Ascending aorta (tissue), 2 donors: Measurements from ENCODE around the gene IFNA2. TPM values are rescaled to one million over a fixed set of nuclear protein-coding genes. Genes with fewer than 3 reads are reported as not detected.

Experiments
- DNase-seq, 2 donors: peaks; one replicate each; pipeline ENCODE4 v3.0.0-alpha.2; 2019; ENCODE audit warnings: low spot score in 2 of 2
- H3K27ac ChIP-seq, 2 donors: fragments of 200-600 bp; sonication (generic); one replicate each; pipeline ENCODE4 v1.5.1; 2016 to 2017; ENCODE audit warnings: mild to moderate bottlenecking in 1 of 2
- H3K27me3 ChIP-seq: fragments of 200-600 bp; sonication (generic); one replicate; pipeline ENCODE4 v1.5.1; 2017
- H3K36me3 ChIP-seq, 2 donors: fragments of 200-600 bp; sonication (generic); one replicate each; pipeline ENCODE4 v1.5.1; 2016
- H3K4me1 ChIP-seq, 2 donors: fragments of 200-600 bp; sonication (generic); one replicate each; pipeline ENCODE4 v1.5.1; 2016 to 2017; ENCODE audit warnings: mild to moderate bottlenecking in 1 of 2
- H3K4me3 ChIP-seq, 2 donors: fragments of 200-600 bp; sonication (generic); one replicate each; pipeline ENCODE4 v1.5.1; 2016 to 2017; ENCODE audit warnings: mild to moderate bottlenecking in 1 of 2
- H3K9me3 ChIP-seq, 2 donors: fragments of 200-600 bp; sonication (generic); one replicate each; pipeline ENCODE4 v1.5.1; 2016
- intact Hi-C: fragments of 100-400 bp; cut with DNase I; formaldehyde crosslinking; loops from one replicate; pipeline ENCODE4 v1.15.1; 2023
- total RNA-seq: library from RNA; depleted of rRNA; stranded (reverse); fragments of >200 nt; gene quantifications from one replicate; pipeline ENCODE4 v1.1.0, GENCODE V29; 2016
- TF ChIP-seq, protein P1 (sequence below), 3 experiments: fragments of 200-600 bp in 2 of 3; fragments of 450-650 bp in 1 of 3; sonication (generic) in 2 of 3; IDR thresholded peaks; one replicate each; pipeline ENCODE4 v1.5.1; 2016 to 2019; ENCODE audit warnings: antibody characterized with exemption in 3 of 3, mild to moderate bottlenecking in 1 of 3, moderate library complexity in 1 of 3

Gene IFNA2
- total RNA-seq, 1 donor from 2014 or later, result not detected

DNA sequence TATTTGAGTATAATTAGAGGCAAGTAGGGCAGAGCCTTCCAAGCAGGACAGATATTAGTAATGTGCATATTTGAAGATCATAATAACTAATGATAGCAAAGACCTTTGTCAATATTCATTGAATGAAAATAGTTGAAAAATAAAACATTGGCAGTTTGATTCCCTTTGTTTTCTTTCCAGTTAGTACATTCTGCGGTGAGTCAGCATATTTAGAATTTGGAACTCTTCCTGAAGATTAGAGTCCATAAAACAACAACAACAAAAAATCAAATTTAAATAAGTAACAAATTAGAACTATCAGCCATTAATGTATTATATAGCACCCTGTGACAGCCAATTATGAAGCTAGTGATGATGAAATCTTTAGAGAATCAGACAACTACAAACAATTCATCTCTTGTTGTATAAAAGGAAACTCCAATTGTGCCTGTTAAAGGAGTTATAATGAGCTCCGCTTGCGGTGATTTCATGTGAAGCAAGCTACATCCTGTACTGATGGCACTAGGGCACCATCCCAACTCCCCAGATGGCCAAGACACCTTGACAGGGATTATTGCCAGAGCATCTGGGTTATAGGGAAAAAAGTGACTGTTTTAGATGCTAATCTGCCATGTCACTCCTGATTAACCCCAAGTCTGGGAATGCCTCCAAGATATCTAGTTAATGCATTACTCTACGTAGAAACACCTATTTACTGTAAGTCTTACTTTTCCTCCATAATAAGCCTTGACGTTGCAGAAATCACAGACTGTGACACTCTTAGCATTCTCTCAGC is 30.5 kb upstream of the IFNA2 start:
- H3K27ac ChIP-seq, result no peak overlapping the region
- H3K27me3 ChIP-seq, result no peaks in the 10 kb centered on the region

DNA sequence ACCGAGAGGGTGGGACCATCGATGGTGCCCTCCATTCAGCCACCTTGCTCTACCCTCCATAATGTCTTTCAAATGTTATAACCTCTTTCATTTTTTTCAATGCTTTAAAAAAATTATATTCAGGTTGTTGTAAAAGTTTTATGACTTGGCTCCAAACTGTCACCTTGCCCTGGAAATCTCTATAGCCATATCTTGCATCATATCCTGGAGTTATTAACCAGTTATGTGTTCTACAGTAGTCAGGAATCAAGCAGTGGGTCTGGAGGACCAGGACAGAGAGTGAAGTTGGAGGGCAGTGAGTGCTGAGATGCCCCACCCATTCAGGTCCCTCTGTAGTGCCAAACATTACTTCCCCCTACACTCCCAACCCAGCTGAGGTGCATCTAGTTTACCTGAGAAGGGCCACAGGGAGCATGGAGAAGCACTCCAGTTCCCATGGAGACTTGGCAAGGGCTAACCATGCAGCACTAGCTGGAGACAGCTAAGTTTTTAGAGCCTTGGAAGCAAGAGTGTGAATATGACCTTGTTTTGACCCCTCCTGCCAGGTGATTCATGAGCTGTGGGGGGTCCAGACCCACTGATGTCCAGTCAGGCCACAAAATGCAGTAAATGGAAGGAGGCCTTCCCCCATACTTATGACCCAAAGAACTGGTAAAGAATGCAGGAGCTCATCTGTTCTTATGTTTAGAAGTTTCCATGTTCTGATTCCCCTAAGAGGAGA is 29.2 kb upstream of the IFNA2 start:
- intact Hi-C loops, result no loop called here
- no peaks in the 10 kb centered on the region for H3K4me1 ChIP-seq
- no peaks in the 10 kb centered on the region for H3K36me3 ChIP-seq
- no peak overlapping the region for H3K27ac ChIP-seq
- H3K9me3 ChIP-seq, result no peaks in the 10 kb centered on the region
- TF ChIP-seq, protein P1, sequence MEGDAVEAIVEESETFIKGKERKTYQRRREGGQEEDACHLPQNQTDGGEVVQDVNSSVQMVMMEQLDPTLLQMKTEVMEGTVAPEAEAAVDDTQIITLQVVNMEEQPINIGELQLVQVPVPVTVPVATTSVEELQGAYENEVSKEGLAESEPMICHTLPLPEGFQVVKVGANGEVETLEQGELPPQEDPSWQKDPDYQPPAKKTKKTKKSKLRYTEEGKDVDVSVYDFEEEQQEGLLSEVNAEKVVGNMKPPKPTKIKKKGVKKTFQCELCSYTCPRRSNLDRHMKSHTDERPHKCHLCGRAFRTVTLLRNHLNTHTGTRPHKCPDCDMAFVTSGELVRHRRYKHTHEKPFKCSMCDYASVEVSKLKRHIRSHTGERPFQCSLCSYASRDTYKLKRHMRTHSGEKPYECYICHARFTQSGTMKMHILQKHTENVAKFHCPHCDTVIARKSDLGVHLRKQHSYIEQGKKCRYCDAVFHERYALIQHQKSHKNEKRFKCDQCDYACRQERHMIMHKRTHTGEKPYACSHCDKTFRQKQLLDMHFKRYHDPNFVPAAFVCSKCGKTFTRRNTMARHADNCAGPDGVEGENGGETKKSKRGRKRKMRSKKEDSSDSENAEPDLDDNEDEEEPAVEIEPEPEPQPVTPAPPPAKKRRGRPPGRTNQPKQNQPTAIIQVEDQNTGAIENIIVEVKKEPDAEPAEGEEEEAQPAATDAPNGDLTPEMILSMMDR (IDR thresholded peaks at IDR 0.05), result no peak
- no peaks in the 10 kb centered on the region for H3K27me3 ChIP-seq
- no peak for DNase-seq
- H3K4me3 ChIP-seq, result no peak overlapping the region

More for the DNA sequence above, 30.5 kb upstream of the IFNA2 start:
- Histone ChIP-seq H3K4me1 (no peaks in the 10 kb centered on the region), H3K4me3 (no peak overlapping the region), H3K36me3 (no peaks in the 10 kb centered on the region), H3K9me3 (no peaks in the 10 kb centered on the region)
- no peak for DNase-seq
- TF ChIP-seq, protein P1 (IDR thresholded peaks at IDR 0.05), result no peak
- intact Hi-C loops, result no loop called here

DNA sequence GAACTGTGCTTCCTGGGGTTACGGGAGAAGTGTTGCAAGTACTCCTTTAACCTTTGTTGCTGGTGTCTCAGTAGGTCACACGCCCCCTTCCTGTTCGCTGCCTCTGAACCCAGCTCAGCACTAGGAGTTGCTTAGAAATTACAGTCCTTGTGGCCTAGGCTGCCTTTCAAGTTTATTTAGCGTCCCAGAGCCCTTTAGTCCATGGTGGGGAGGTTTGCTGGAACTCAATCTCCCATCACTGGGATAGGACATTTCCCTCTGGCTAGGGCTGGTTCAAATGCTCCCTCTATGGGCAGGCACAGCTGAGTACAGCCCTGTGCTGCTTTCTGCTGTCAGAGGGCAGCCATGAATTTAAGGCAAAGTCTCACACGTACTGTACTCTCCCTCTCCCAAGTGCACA is 28.4 kb upstream of the IFNA2 start:
- H3K4me1 ChIP-seq, result no peaks in the 10 kb centered on the region

DNA sequence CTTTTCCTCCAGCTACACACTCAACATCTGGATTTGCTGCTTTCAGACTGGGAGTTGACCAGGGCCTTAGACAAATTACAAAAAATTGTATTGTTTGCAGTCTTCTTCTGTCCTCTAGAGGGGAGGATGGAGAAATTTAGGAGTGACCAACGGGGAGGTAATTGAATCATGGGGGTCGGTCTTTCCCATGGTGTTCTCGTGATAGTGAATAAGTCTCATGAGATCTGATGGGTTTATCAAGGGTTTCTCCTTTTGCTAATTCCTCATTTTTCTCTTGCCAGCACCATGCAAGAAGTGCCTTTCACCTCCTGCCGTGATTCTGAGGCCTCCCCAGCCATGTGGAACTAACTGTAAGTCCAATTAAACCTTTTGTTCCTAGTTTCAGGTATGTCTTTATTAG is 28.0 kb upstream of the IFNA2 start:
- no peaks in the 10 kb centered on the region for H3K9me3 ChIP-seq
- H3K4me3 ChIP-seq, result no peak overlapping the region
- no peak overlapping the region for H3K27ac ChIP-seq
- TF ChIP-seq, protein P1 (IDR thresholded peaks at IDR 0.05), result no peak
- intact Hi-C loops, result no loop called here
- no peaks in the 10 kb centered on the region for H3K27me3 ChIP-seq
- H3K4me1 ChIP-seq, result no peaks in the 10 kb centered on the region
- DNase-seq, result no peak
- H3K36me3 ChIP-seq, result no peaks in the 10 kb centered on the region

More for the DNA sequence above, 28.4 kb upstream of the IFNA2 start:
- Histone ChIP-seq H3K27ac (no peak overlapping the region), H3K4me3 (no peak overlapping the region), H3K27me3 (no peaks in the 10 kb centered on the region), H3K9me3 (no peaks in the 10 kb centered on the region), H3K36me3 (no peaks in the 10 kb centered on the region)
- intact Hi-C loops, result no loop called here
- TF ChIP-seq, protein P1 (IDR thresholded peaks at IDR 0.05), result no peak
- no peak for DNase-seq

DNA sequence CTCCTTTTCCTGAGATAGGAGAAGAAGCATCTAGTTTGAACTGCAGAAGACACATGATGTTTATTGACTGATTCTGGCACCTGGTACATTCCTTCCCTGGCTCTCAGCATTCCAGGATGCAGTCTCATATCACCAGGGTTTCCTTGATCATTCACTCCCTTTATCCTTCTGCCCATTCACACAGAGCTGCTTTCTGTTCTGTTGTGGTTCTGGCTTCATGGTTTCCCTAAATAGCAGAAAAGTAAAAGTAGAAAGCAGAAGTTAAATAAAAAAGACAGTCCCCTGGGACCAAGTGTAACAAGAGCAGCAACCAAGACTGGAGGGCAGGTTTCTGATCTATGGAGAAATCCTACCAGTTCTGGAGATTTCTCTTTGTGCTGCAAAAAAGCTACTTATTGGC is 26.9 kb upstream of the IFNA2 start:
- no peak overlapping the region for H3K4me3 ChIP-seq
- no peak overlapping the region for H3K27ac ChIP-seq
- H3K9me3 ChIP-seq, result no peaks in the 10 kb centered on the region
- H3K27me3 ChIP-seq, result no peaks in the 10 kb centered on the region
- H3K4me1 ChIP-seq, result no peaks in the 10 kb centered on the region
- H3K36me3 ChIP-seq, result no peaks in the 10 kb centered on the region
- DNase-seq, result no peak
- TF ChIP-seq, protein P1 (IDR thresholded peaks at IDR 0.05), result no peak
- intact Hi-C loops, result no loop called here
